Liver (tissue), 3 donors: Measurements from ENCODE around the gene TMF1.

Experiments used
- ATF3 ChIP-seq: IDR thresholded peaks from 2 replicates; pipeline ENCODE4 v1.6.1; 2016; ENCODE audit warnings: antibody characterized with exemption
- CTCF ChIP-seq: fragments of 150-350 bp; IDR thresholded peaks from 2 replicates; pipeline ENCODE4 v1.5.1; 2017; ENCODE audit warnings: improper control_type of control experiment, low read depth, low read length; ENCODE audit not compliant: missing input control
- FOXA2 ChIP-seq: IDR thresholded peaks from 2 replicates; pipeline ENCODE4 v1.6.1; 2016; ENCODE audit warnings: antibody characterized with exemption
- JUND ChIP-seq, 2 donors: IDR thresholded peaks; 2 replicates each; pipeline ENCODE4 v1.6.1; 2016; ENCODE audit warnings: antibody characterized with exemption in 2 of 2
- MAX ChIP-seq: IDR thresholded peaks from 2 replicates; pipeline ENCODE4 v1.6.1; 2016; ENCODE audit warnings: antibody characterized with exemption
- NR2F2 ChIP-seq: IDR thresholded peaks from 2 replicates; pipeline ENCODE4 v1.6.1; 2016; ENCODE audit warnings: antibody characterized with exemption
- RAD21 ChIP-seq, 2 donors: IDR thresholded peaks; 2 replicates each; pipeline ENCODE4 v1.6.1; 2016; ENCODE audit warnings: antibody characterized with exemption in 2 of 2, mild to moderate bottlenecking in 2 of 2
- REST ChIP-seq: IDR thresholded peaks from 2 replicates; pipeline ENCODE4 v1.6.1; 2016; ENCODE audit warnings: antibody characterized with exemption, mild to moderate bottlenecking
- ZBTB33 ChIP-seq: IDR thresholded peaks from 2 replicates; pipeline ENCODE4 v1.6.1; 2016; ENCODE audit warnings: antibody characterized with exemption
- donor health status: healthy.
- donor health status: healthy.

- TF ChIP-seq MAX (no peak), CTCF (no peak), FOXA2 (no peak), NR2F2 (no peak), REST (no peak), RAD21 (IDR thresholded peaks at IDR 0.05) (no peak), JUND (IDR thresholded peaks at IDR 0.05) (no peak), ATF3 (no peak), ZBTB33 (no peak)
These were observed 77.4 kb downstream of the TMF1 start for GRCh38 chr3:68974711-68975110.
